Glomerular endothelial cell (primary cell): Measurements from ENCODE around the gene CXCR1. TPM values are rescaled to one million over a fixed set of nuclear protein-coding genes. Genes with fewer than 3 reads are reported as not detected.

ENCODE experiments used
- total RNA-seq: library from RNA; depleted of rRNA; stranded (reverse); fragments of >200 nt; gene quantifications from 2 replicates; pipeline ENCODE4 v1.2.3, GENCODE V29; 2015

The CXCR1 gene
- total RNA-seq, 1 donor from 2014 or later = not detected

Other genes starting within 250 kb of the CXCR1 start
- 30.2 and 46.1 TPM in 2 replicates for gene TNS1, start 164.0 kb downstream of the CXCR1 start, total RNA-seq
- not detected in 2 replicates for gene RUFY4, start 97.7 kb downstream of the CXCR1 start, total RNA-seq
- not detected in 2 replicates for gene CXCR2, start 40.9 kb downstream of the CXCR1 start, total RNA-seq
- 530 and 644 TPM in 2 replicates for gene ARPC2, start 50.2 kb upstream of the CXCR1 start, total RNA-seq
- 0.35 and 0.39 TPM in 2 replicates for gene GPBAR1, start 94.1 kb upstream of the CXCR1 start, total RNA-seq
- gene AAMP, start 103.2 kb upstream of the CXCR1 start, total RNA-seq = 97.7 and 120 TPM in 2 replicates
- gene PNKD, start 103.6 kb upstream of the CXCR1 start, total RNA-seq = 32.6 and 41.8 TPM in 2 replicates
- 113 and 115 TPM in 2 replicates for gene TMBIM1, start 125.5 kb upstream of the CXCR1 start, total RNA-seq
- not detected in 2 replicates for gene CATIP, start 189.9 kb upstream of the CXCR1 start, total RNA-seq
- 0.05 TPM in 1 of 2 replicates, not detected in the other for gene SLC11A1, start 215.3 kb upstream of the CXCR1 start, total RNA-seq
- 58.7 and 72.6 TPM in 2 replicates for gene CTDSP1, start 232.9 kb upstream of the CXCR1 start, total RNA-seq